HG03521 (cell line): ENCODE data around the gene FMNL3.
"Not testable (repeated sequence)": the region's sequence is repeated elsewhere in the genome, so short reads cannot be mapped to it uniquely, and the experiment has no call there.

Experiments used
- ATAC-seq: cut with Tn5 transposase; IDR thresholded peaks from one replicate; pipeline ENCODE4 v1.9.1; 2021; ENCODE audit warnings: mild to moderate bottlenecking, moderate library complexity; ENCODE audit not compliant: unreplicated experiment

Gene FMNL3

GRCh38 chr12:49717800-49718199 is 10.6 kb upstream of the FMNL3 start:
- ATAC-seq: not testable (repeated sequence)

GRCh38 chr12:49716553-49716952 is 9.3 kb upstream of the FMNL3 start:
- ATAC-seq: peak; percentile 66

GRCh38 chr12:49713952-49714351 is 6.7 kb upstream of the FMNL3 start:
- ATAC-seq: not testable (repeated sequence)

GRCh38 chr12:49708851-49709250 is 1.6 kb upstream of the FMNL3 start:
- no peak for ATAC-seq

GRCh38 chr12:49707812-49708147 is 575 bp upstream of the FMNL3 start:
- no peak for ATAC-seq

- no peak for ATAC-seq
Measured at GRCh38 chr12:49706351-49707127, 666 bp downstream of the FMNL3 start.

- no peak for ATAC-seq
Measured at GRCh38 chr12:49705479-49706134, 1.6 kb downstream of the FMNL3 start.

- ATAC-seq: no peak
Measured at GRCh38 chr12:49703647-49704137, 3.5 kb downstream of the FMNL3 start.

GRCh38 chr12:49702676-49703215 is 4.5 kb downstream of the FMNL3 start:
- no peak for ATAC-seq

GRCh38 chr12:49702009-49702408 is 5.2 kb downstream of the FMNL3 start:
- no peak for ATAC-seq

GRCh38 chr12:49698619-49699545 is 8.3 kb downstream of the FMNL3 start:
- peak; percentile 66 for ATAC-seq

GRCh38 chr12:49697808-49698207 is 9.4 kb downstream of the FMNL3 start:
- ATAC-seq: no peak

- ATAC-seq: no peak
Measured at GRCh38 chr12:49696723-49697122, 10.5 kb downstream of the FMNL3 start.

- no peak for ATAC-seq
Measured at GRCh38 chr12:49693931-49694444, 13.2 kb downstream of the FMNL3 start.

- ATAC-seq: no peak
Measured at GRCh38 chr12:49692851-49693250, 14.4 kb downstream of the FMNL3 start.

- ATAC-seq: no peak
Measured at GRCh38 chr12:49689785-49690184, 17.4 kb downstream of the FMNL3 start.

GRCh38 chr12:49689237-49689636 is 18.0 kb downstream of the FMNL3 start:
- no peak for ATAC-seq

GRCh38 chr12:49687941-49688340 is 19.3 kb downstream of the FMNL3 start:
- no peak for ATAC-seq

- ATAC-seq: no peak
Measured at GRCh38 chr12:49684310-49684854, 22.8 kb downstream of the FMNL3 start.

- ATAC-seq: no peak
Measured at GRCh38 chr12:49683599-49684309, 23.5 kb downstream of the FMNL3 start.
